ENCODE data around the gene NSRP1.
"Not testable (repeated sequence)": the region's sequence is repeated elsewhere in the genome, so short reads cannot be mapped to it uniquely, and the experiment has no call there.

The NSRP1 gene

GRCh38 chr17:30116661-30117551, at the start of gene NSRP1:
TSS of gene NSRP1 (plus strand) at chr17:30116816. CDS start at chr17:30116844, 28 bp downstream.
- DNase-seq (ENCODE audit: low read depth, low spot score): peak; percentile 93

DNA sequence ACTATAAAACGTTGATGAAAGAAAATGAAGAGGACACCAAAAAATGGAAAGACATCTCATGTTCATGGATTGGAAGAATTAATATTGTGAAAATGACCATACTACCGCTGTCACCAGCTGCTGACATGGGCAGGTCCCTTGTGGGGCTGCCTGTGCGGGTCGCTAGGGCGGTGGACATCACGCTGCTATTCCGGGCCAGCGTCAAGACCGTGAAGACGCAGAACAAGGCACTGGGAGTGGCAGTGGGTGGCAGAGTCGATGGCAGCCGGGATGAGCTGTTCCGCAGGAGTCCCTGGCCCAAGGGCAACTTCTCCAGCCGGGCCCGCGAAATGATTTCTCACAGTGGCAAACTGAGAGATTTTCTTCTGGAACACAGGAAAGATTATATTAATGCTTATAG, 48.2 kb upstream of the NSRP1 start:
- no peak for DNase-seq (ENCODE audit: low read depth, low spot score)

DNA sequence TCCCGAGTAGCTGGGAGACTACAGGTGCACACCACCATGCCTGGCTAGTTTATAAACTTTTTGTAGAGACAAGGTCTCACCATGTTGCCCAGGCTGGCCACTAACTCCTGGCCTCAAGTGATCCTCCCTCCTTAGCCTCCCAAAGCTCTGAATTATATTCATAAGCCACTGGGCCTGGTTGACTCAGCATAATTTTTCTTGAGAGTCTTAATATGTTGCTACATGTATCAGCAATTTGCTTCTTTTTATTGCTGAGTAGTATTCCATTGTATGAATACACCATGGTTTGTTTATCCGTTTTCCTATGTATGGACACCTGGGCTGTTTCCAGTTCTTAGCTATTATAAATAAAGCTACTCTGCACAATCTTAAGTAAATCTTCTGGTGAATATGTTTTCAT, 42.4 kb upstream of the NSRP1 start:
- no peak for DNase-seq (ENCODE audit: low read depth, low spot score)

- DNase-seq (ENCODE audit: low read depth, low spot score): no peak
Measured at GRCh38 chr17:30074730-30075129, 41.9 kb upstream of the NSRP1 start.

DNA sequence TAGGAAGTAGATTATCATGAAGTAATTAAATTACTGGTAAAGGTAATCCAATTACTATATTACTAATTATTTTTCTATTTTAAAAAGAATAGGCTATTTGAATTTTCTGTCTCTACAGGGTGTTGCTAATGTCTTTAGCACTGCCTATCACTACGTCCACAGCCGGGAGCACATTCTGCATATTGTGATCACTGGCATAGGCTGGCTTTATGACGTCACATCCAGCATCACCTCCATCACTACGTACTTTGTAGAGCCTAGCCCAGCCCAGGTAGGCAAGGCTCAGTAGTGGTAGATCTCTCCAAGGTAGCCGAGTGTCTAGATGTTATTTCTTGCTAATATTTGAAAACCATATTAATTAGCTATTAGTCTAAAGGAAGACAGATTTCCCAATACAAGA, 33.8 kb upstream of the NSRP1 start:
- no peak for DNase-seq (ENCODE audit: low read depth, low spot score)

DNA sequence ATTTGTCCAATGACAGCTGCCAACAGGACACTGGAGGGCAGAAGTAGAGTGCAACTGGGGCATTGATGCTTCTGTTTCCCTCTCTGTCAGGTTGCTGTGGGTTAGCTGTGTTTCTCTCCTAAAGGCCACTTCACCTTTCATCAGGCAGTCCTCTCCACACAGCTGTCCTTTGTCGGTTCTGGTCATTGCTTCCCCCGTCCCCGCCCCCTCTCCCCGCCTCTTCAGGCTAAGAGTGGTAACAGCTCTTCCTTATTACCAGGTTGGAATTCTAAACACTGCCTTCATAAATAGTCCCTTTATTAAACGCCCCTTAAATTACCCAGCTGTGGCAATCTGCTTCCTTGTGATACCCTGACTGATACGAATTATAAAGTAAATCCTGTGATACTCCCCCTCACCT, 31.8 kb upstream of the NSRP1 start:
- DNase-seq (ENCODE audit: low read depth, low spot score): no peak

- no peak for DNase-seq (ENCODE audit: low read depth, low spot score)
Measured at GRCh38 chr17:30086896-30087295, 29.7 kb upstream of the NSRP1 start.

- not testable (repeated sequence) for DNase-seq (ENCODE audit: low read depth, low spot score)
Measured at GRCh38 chr17:30087431-30087830, 29.2 kb upstream of the NSRP1 start.

GRCh38 chr17:30091121-30091670, 25.4 kb upstream of the NSRP1 start:
- no peak for DNase-seq (ENCODE audit: low read depth, low spot score)

DNA sequence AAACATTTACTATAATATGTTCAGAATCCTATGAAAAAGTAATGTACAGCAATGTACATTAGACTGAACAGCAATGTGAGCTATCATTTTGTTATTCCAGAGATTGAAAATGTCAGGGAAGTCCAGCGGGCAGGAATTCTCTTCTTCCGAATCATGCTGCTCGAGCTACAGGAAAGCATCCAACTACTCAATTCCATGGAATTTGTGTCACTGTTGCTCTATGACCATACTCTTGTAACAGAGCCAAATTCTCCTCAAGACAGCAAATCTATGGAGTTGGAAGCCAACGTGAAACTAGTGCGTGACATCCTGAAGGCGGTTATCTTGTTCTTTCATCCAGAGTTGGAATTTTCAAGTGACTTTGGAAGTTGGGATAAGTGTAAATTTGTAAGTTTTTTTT, 24.8 kb upstream of the NSRP1 start:
- no peak for DNase-seq (ENCODE audit: low read depth, low spot score)

DNA sequence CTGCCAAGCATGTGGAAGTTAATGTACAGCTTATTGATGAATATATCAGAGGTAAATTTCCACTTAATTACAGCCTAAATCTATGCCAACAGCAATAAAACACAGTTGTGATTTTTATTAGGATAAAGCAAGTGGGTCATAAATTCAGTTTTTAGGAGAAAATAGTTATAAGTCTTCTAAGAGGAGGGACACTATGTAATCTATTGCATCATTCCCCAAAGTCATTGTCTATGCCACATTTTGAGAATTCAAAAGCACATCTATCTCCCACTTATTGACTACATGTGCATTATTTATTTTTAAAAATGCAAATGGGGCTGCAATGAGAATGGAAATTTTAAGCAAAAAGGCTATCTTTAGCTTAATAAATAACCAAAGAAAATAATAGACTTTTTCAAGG, 23.7 kb upstream of the NSRP1 start:
- no peak for DNase-seq (ENCODE audit: low read depth, low spot score)

DNA sequence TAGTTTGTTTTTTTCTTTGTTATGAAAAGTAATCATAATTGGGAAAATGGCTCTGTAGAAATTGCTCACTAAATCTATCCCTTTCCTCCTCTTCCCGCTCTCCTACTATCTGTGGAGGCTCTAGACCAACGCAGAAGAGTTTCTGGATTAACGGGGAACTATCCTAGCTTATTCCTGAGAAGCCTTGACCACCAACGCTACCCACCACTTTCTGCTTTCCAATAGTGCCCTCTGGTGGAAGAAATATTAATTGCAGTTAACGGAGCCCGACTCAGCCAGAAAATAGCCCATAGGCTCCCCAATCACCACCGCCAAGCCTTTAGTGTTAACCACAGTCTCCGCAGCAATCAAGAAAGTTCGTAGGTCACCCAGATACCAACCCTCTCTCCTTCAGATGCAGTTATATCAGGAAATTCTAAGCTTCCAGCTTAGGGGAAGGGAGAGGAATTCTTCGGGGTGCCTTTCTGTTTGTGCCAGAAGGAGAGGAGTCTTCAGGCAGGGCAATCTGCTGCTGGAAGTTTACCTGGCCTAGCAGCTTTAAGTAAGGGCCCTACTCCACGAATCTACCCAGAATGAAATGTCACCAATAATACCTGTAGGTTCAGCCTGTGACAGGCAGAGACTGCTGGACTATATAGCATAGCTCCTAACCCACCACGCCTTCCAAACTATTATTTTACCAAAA, 23.0 kb upstream of the NSRP1 start:
- no peak for DNase-seq (ENCODE audit: low read depth, low spot score)

- no peak for DNase-seq (ENCODE audit: low read depth, low spot score)
Measured at GRCh38 chr17:30095507-30096244, 20.9 kb upstream of the NSRP1 start.

- no peak for DNase-seq (ENCODE audit: low read depth, low spot score)
Measured at GRCh38 chr17:30101686-30102390, 14.8 kb upstream of the NSRP1 start.

DNA sequence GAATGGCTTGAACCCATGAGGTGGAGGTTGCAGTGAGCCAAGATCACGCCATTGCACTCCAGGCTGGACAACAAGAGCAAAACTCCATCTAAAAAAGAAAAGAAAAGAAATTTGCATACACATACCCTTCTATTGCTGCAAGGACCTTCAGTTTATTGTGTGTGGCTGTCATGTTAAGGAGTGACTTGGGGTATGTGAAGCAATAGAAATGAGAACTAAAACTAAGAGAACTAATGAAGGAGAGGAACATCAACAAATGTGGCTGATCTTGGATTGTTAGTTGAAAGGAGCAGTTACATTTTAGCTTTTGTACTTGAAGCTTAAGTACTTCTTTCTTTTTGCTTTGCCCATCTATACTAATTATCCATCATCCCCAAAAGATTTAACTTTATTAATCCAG, 12.7 kb upstream of the NSRP1 start:
- no peak for DNase-seq (ENCODE audit: low read depth, low spot score)

DNA sequence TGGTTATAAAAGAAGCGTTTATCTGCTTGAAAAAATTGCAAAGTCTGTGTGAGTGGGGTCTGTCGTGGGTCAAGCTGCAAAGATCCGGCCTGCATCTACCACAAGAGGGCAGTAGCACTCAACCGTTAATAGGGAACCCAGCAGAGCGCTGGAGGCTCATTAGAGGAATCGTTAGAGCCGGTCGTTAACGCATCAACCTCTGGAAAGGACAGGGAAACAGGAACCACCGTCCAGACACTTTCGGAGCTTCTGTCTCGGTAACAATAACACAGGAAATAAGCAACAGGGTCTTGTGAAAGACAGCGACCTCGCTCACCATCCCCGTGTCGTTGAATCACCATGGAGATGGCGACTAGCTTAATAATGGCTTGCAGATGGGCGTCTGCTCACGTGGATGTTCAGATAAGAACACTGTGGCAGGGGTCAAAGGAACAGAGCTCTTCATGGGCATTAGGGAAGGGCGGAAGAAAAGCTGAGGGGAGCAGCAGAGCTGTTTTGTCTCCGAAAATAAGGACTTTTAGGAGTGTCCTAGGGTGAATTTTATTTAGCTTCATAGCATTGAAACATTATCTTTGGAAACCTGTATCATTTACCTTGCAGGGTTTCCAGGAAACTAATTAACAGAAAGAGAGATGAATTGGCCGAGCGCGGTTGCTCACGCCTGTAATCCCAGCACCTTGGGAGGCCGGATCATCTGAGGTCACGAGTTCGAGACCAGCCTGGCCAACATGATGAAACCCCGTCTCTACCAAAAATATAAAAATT, 11.9 kb upstream of the NSRP1 start:
- DNase-seq (ENCODE audit: low read depth, low spot score): no peak

DNA sequence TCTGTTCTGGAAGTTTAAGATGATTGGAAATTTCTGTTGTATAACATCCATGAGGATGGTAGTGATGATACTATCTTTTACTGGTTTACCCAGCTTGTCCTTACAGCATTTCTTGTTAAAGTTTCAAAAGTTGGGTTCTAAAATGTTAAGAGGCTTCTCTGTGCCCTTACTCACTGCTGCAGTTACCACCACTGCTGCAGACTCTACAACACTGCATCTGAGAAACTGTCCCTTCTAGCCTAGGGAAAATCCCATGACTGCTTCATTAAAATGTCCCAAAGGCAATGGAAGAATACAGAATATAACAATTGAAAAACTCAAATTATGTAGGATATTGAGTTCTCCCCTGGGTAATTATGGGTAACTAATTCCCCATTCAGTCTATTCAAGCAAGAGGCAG, 3.8 kb upstream of the NSRP1 start:
- DNase-seq (ENCODE audit: low read depth, low spot score): no peak

- DNase-seq (ENCODE audit: low read depth, low spot score): no peak
Measured at GRCh38 chr17:30113213-30113612, 3.4 kb upstream of the NSRP1 start.

DNA sequence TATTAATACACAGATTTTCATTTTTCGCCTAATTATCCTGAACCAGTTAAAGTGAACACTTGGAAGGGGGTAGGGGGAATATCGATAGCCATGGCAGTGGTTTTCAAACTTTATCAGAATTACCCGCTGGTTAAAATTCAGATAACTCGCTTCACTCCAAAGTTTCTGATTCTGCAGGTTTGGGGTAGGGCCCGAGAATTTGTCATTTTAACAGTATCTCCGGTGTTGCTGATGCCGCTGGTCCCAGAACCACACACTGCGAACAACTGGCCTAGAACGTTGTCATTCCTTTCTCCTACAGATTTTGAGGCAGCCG, 313 bp upstream of the NSRP1 start:
- no peak for DNase-seq (ENCODE audit: low read depth, low spot score)

- no peak for DNase-seq (ENCODE audit: low read depth, low spot score)
Measured at GRCh38 chr17:30117675-30118081, 1.1 kb downstream of the NSRP1 start.

DNA sequence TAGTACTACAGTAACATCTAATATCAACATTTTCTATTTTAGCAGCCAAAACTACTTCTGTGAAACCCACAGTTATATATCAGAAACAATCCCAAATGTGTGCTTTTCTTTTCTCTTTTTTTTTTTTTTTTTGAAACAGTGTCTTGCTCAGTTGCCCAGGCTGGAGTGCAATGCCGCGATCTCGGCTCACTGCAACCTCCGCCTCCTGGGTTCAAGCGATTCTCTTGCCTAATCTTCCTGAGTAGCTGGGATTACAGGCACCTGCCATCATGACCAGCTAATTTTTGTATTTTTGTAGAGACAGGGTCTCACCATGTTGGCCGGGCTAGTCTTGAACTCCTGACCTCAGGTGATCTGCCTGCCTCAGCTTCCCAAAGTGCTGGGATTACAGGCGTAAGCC, 2.0 kb downstream of the NSRP1 start:
- not testable (repeated sequence) for DNase-seq (ENCODE audit: low read depth, low spot score)

Measured in smooth muscle cell of the brain vasculature (primary cell).